GM18499 (cell line): Measurements from ENCODE around the gene MMP27.

Experiments
- ATAC-seq: cut with Tn5 transposase; IDR thresholded peaks from one replicate; pipeline ENCODE4 v1.9.1; 2021; ENCODE audit warnings: moderate number of reproducible peaks; ENCODE audit not compliant: insufficient read depth, unreplicated experiment

The MMP27 gene

DNA sequence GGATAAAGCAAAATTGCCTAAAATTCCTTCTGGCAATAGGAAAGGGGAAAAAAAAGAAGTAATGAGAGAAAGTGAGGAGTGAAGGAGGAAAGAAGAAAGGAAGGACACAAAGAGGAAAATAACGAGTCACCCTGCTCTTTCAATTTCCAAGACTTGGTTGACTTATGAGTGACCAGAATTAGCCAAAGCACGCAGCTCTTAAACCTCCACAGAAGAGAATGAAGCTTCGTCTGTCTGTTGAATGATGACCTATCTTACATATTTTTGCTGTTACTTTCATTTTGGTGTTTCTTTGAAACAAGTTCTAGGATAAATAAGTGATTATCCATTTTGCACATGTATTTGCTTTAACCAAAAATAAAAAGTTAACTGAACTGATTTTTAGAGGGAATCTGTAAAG lies 728 bp downstream of the MMP27 start:
- ATAC-seq = no peak

DNA sequence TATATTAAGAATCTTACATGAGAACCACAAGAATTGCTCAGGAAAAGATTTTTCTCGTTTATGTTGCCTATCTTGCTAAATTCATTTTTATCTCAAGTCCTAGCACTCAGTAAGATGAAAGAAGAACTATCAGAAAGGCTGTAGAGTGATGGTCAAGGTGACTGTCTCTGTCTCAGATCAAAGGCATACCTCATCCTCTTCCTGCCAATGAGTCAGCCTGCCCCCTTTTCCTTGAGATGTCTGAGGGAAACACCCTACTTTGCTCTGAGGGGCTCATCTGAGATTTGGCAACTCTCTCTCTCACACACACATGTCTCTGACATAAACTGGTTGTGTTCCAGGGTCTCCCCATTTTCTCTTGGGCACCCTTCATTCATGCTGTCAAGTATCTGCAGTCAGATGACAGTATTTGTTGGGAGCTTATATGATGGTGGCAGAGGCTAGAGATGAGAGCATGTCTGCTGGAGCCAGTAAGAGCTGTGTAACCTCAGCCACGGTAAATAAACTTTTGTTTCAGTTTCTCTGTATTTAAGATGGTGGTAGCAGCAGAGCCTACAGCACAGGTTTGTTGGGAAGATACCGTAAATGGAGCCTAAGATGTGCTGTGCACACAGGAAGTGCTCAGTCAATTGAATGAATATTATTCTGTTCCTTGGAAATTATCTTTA lies 1.6 kb downstream of the MMP27 start:
- no peak for ATAC-seq

- no peak for ATAC-seq
Measured at GRCh38 chr11:102695201-102695600, 10.4 kb downstream of the MMP27 start.

DNA sequence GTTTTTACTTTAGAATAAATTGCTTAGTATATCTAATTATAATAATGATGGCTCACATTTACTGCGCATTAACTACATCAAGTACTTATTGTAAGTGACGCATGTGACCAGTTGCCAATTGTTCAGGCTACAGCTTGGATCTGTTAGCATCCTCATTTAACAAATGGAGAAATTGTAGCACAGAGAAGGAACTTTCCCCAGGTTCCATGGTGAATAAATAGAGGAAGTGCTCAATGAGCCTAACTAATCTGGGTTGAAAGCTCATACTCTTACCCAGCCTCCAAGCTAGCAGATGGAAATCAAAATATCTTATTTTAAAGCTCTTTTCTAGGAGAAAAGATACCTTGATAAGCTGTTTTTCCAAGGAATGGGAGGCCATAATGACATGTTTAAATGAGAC lies 19.8 kb downstream of the MMP27 start:
- ATAC-seq = no peak

DNA sequence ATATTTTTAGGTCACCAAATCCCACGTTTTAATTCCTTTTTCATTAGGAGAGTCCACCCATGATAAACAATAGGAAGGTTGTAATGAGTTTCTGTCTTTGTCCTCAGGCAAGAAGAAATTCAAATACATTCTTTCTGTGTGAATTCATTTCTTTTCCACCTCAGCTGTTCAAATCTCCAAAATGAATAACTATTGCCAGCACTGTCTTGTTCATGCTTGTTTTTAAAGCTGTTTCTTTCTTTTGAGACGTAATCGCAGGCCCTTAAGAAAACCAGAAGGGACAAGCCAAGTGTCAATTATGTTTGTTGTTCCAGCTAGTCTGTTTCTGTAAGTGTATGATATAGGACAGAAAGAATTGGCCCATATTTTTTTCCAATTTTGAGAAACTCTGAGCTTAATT lies 20.2 kb downstream of the MMP27 start:
- no peak for ATAC-seq

DNA sequence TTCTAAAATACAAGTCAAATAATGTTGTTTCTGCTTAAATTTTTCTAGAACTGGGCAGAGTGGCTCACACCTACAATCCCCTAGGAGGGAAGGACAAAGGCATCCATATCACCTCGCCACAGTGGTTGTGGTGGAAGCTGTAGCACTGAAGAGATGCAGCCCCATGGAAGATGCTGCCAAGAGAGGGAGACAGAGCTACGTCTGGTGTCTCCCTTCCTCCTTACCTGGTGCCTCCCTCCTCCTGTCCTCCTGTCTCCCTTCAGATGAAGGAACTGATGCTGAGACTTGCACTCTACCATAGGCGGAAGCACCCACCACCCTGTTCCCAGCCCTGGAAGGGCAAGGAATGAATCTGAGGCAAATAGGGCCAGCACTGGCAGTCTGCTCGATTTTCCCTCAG lies 22.3 kb downstream of the MMP27 start:
- ATAC-seq = no peak

DNA sequence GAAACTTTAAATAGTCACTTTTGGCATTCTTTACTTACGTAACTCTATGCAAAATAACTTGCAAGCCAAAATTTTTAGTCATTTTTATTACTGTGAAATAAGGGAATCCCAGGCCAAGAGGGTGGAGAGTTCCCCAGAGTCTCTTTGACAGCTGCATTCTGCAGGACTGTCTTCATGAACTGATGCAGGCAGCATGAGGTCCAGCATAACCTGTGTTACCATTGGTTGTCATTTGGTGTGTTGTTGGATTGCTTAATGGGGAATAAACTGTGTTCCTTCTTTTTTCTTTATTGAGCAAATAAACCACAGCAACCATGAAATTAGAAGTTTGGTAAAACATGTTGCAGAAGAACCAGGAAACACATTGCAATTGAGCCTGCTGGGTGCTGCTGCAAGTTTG lies 24.6 kb downstream of the MMP27 start:
- no peak for ATAC-seq

GRCh38 chr11:102678022-102678421 lies 27.5 kb downstream of the MMP27 start:
- ATAC-seq = no peak

GRCh38 chr11:102676084-102676483 lies 29.5 kb downstream of the MMP27 start:
- ATAC-seq = no peak

- peak; percentile 92 for ATAC-seq
Measured at GRCh38 chr11:102669664-102670063, 35.9 kb downstream of the MMP27 start.

- ATAC-seq = no peak
Measured at GRCh38 chr11:102666331-102666957, 39.1 kb downstream of the MMP27 start.

GRCh38 chr11:102664001-102664752 lies 41.4 kb downstream of the MMP27 start:
- no peak for ATAC-seq

DNA sequence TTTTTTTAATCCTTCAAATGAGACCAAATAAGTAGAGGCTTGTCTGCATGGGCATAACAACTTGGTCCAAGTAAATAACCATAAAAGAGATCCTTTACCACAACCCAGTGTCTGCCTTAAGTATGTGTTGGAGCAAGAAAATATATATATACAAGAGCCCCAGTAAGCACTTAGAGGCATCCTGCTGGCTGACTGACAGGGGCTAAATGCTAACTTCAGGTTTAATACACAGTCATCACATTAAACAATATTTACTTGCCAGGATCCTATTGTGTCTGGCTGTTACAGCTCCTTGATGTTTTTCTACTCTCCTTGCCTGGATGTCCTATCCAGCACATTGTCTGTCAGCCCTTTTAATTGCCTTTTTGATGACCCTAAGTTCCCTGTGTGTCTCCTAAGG lies 43.0 kb downstream of the MMP27 start:
- ATAC-seq = no peak

DNA sequence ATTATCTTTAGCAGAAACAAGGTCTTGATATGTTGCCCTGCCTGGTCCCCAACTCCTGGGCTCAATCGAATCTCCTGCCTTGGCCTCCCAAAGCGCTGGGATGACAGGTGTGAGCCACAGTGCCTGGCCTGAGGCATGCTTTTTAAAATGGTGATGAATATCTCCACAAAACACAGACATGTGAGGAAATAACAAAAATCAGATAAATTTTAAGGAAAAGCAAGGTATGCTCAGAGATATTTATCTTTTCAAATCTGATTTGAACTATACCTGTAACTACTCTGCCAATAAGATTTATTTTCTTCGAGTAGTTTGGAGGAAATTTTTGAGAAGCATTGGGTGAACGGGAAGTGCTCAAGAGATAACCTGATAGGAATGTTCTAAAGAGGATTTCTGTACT lies 44.5 kb downstream of the MMP27 start:
- no peak for ATAC-seq

DNA sequence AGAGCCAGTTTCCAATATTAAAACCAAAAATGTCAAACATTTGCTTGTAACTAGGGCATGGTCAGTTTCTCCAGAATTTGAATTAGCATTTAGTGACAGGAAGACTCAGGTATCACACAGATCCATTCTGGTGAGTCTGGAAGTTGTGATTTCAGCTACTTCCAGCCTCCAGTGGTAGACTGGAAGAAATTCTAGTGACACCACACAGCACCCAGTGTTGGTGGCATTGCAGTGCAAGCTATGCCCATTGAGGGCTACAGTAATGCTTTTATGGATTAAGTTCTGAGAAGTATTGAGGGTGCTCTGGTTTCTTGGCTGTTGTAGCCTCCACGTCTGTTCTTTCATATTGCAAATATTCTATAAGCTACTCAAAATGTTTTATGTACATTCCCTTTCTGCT lies 49.0 kb downstream of the MMP27 start:
- no peak for ATAC-seq

GRCh38 chr11:102655547-102655946 lies 50.0 kb downstream of the MMP27 start:
- ATAC-seq = no peak

GRCh38 chr11:102654761-102655160 lies 50.8 kb downstream of the MMP27 start:
- ATAC-seq = no peak

- ATAC-seq = no peak
Measured at GRCh38 chr11:102653744-102654291, 51.8 kb downstream of the MMP27 start.

DNA sequence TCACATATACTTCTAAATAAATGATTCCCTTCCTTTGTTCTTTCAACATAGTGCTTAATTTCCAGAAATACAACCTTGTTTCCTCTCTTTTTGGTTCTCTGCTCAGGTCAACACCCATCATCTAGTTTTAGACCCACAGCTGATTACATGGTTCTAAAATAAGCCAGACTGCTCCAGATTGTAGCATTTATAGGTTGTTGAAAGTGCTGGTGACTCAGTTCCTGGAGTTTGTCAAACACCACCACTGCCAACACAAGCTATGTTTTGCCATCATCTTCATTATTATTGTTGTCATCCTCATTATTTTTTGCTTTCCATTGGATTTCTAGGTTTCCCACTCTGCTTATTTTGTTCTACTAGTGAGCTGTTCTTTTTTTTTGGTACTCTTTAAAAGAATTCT lies 58.1 kb downstream of the MMP27 start:
- ATAC-seq = no peak

DNA sequence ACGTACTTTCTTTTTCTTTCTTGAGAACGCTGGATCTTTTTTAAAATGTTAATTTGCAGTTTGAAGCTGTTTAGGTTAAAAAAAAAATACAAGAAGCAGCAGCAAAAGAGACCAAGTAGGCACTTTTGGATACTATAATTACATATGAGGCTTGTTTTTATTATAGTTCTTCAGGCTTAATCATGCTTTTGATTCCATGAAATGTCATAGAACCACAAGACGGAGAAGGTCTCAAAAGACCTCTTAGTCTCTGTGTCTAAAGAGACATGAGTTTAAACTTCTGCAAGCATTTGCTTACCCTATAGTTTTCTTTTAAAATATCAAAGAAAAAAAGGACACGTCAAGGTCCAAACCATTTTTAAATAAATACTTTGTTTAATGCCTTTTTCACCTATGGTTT lies 61.6 kb downstream of the MMP27 start:
- no peak for ATAC-seq
